Small intestine (tissue), 7 donors: ENCODE results near the gene SYK. TPM values are rescaled to one million over a fixed set of nuclear protein-coding genes. Genes with fewer than 3 reads are reported as not detected.

Experiments used
- DNase-seq, 2 donors: peaks; one replicate each; pipeline versions ENCODE4 v3.0.0 to v3.0.0-alpha.2; 2013
- FAIRE-seq: peaks from 2 replicates; lab custom pipeline; 2012; peaks lifted over from hg19 to GRCh38; lab: Jason Lieb, UNC
- H3K27ac ChIP-seq, 3 donors: one replicate each; pipeline ENCODE4 v1.5.1; 2013; ENCODE audit warnings: low read length in 2 of 3, mild to moderate bottlenecking in 2 of 3, control low read depth in 1 of 3, inconsistent platforms in 1 of 3, low read depth in 1 of 3, moderate library complexity in 1 of 3
- H3K27me3 ChIP-seq, 3 donors: one replicate each; pipeline ENCODE4 v1.6.1; 2013; ENCODE audit warnings: low read length in 3 of 3, inconsistent platforms in 1 of 3; ENCODE audit not compliant: control insufficient read depth in 3 of 3, insufficient read depth in 3 of 3
- H3K36me3 ChIP-seq, 3 donors: one replicate each; pipeline ENCODE4 v1.6.1; 2013; ENCODE audit warnings: low read length in 3 of 3, inconsistent platforms in 1 of 3, low read depth in 1 of 3, mild to moderate bottlenecking in 1 of 3, moderate library complexity in 1 of 3; ENCODE audit not compliant: control insufficient read depth in 3 of 3, insufficient read depth in 2 of 3
- H3K4me1 ChIP-seq, 3 donors: one replicate each; pipeline ENCODE4 v1.6.1; 2013; ENCODE audit warnings: low read length in 2 of 3, inconsistent platforms in 1 of 3, low read depth in 1 of 3, mild to moderate bottlenecking in 1 of 3, moderate library complexity in 1 of 3; ENCODE audit not compliant: control insufficient read depth in 3 of 3, insufficient read depth in 2 of 3
- H3K4me3 ChIP-seq, 3 donors: one replicate each; pipeline ENCODE4 v1.5.1; 2013; ENCODE audit warnings: low read length in 3 of 3, control low read depth in 1 of 3, inconsistent platforms in 1 of 3, low read depth in 1 of 3, mild to moderate bottlenecking in 1 of 3, moderate library complexity in 1 of 3
- H3K9me3 ChIP-seq, 2 donors: one replicate each; pipeline ENCODE4 v1.6.1; 2013; ENCODE audit warnings: low read depth in 1 of 2, low read length in 1 of 2; ENCODE audit not compliant: control insufficient read depth in 2 of 2, insufficient read depth in 1 of 2
- WGBS, 3 donors: extraction: QIAGEN DNeasy Blood & Tissue Kit; methylation state at CpG; one replicate each; pipeline ENCODE4 v1.1.7; 2013; 5-methylcytosine and 5-hydroxymethylcytosine counted together
- polyA plus RNA-seq, 4 donors: library from polyadenylated mRNA; stranded (reverse) in 3 of 4; unstranded in 1 of 4; fragments of 200-250 nt in 3 of 4; fragments of 120-200 nt in 1 of 4; gene quantifications; one replicate each; pipeline versions ENCODE4 v1.2.1 to v1.2.3, GENCODE V29; 2013
- donor health status: healthy with polysubstance abuse.
- donor health status: control.
- donor health status: control.
- donor health status: Bipolar disorder and iron deficiency.
- donor health status: healthy.

The SYK gene
- polyA plus RNA-seq, 4 donors, result 28.7 to 40.9 (median 31.7) TPM

DNA sequence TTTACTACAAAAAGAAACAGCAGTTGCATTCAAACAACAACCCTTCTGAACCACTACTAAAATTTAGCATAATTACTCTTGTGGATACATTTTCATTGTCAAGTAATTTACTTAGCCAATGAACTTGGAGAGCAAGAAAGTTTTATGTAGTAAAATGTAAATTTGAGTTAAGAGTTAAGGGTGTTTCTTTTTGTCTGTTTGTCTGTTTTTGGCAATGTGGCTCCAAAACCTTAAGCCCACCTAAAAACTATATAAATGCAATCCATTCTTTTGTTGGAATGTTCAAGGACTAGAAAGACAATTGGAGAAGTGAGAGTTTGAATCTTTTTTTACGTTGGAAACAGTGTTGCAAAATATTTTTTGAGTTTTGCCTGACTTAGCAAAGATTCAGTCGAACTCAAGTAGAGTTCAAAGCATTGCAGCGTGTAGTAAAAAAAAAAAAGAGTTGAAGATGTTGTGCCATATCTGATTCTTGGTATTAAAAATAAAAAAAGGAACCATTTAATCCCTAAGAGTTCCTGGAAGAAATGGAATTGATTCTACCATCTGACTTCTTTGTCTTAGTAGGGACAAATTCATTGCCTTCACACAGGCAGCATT lies 867 bp downstream of the SYK start:
- peaks cover 0 to 13% (median 8%) of the 10 kb centered on the region in 3 donors for H3K4me1 ChIP-seq
- H3K36me3 ChIP-seq, result peaks cover 0 to 3% (median 2%) of the 10 kb centered on the region in 3 donors
- 4 to 39% (median 25%) methylated on average over 3 of the region's 3 CpGs for WGBS, 3 donors
- no peaks in the 10 kb centered on the region for H3K27me3 ChIP-seq
- H3K27ac ChIP-seq, result peak overlapping the region in 2 of 3 donors; percentile 87 to 96
- H3K9me3 ChIP-seq, result no peaks in the 10 kb centered on the region
- FAIRE-seq (no peak), DNase-seq (peak in 1 of 2 donors; percentile 13)
- peak overlapping the region in 2 of 3 donors; percentile 74 to 95 for H3K4me3 ChIP-seq

DNA sequence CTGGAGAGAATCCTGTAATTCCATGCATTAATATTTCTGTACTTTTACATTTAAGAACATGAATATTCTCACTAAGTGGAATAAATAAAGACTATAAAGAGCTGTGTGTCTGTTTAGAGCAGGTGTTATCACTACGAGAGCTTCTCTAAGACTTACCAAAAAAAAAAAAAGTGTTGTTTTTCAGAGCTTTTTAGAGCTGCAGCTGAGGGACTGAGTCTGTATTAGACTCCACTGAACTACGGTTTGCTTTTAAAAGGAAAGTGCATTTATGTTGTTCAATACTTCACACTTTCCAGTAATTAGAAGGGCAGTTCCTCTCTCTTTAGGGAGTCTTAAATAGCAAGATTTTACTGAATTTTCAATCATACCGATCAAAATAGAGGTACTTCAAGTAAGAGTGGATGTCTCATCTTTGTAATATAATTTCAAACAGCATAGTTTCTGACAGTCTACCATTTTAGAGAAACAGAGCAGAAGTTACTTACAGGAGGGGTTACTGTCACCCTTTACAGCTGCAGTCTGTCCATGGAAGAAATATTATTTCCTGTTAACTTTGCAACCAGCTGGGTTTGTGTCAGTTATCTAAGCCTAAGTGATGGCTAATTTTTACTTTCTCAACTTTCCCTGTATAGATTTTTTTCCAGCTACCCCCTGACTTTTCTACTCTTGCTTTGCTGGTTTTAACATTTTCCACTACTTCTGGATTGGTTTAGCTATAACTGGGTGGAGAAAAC lies 2.4 kb downstream of the SYK start:
- peaks cover 0 to 8% (median 2%) of the 10 kb centered on the region in 3 donors for H3K36me3 ChIP-seq
- H3K9me3 ChIP-seq, result no peaks in the 10 kb centered on the region
- no peaks in the 10 kb centered on the region for H3K27me3 ChIP-seq
- DNase-seq (peak in 1 of 2 donors; percentile 35), FAIRE-seq (no peak)
- 10 to 32% (median 26%) methylated on average over 3 of the region's 3 CpGs for WGBS, 3 donors
- no peak overlapping the region for H3K4me3 ChIP-seq
- peaks cover 0 to 13% (median 8%) of the 10 kb centered on the region in 3 donors for H3K4me1 ChIP-seq
- H3K27ac ChIP-seq, result peak overlapping the region in 1 of 3 donors; percentile 27

DNA sequence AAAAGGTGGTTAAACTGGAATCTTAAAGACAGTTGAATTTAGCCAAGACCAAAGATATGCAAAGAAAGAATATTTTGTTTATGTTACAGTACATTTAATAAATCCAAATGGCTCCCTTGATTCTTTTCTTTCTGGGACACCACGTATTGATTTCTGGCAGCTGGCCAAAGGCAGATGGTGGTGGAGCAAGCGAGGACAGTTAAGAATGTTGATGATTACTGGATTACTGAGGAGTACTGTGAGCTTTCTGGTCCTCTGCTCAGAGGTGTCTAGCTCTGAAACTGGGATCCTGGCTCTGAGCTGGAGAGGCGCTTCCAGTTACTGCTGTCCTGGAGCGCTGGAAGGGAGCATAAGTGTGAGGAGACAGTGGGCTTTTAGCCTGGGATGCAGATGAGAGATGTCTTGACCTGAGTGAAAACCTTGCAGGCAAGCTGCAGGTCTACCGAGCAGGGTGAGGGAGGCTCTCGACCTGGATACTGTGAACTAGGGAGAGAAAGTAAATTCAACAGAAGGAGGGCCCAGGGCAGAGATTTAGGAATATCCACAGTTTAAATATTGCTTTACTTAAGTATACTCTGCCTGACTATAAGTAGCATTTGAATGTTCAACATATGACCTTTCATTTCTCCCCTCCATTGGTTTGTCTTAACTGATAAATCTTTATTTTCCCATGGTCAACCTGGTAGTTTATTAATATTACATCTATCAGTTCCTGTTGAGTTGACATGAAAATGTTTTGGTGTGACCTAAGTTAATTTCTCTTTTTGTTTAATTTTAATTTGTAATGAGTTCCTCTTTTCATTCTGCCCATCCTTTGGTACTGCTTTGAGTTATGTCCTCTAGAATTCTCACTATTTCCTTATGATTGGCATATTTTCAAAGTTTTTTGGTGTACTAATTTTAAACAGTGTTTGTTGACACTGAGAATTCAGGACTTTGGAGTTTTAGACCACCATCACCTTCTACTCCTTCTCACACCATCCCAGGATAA lies 3.7 kb downstream of the SYK start:
- WGBS, 3 donors, result 57 to 65% (median 60%) methylated on average over 6 of the region's 6 CpGs
- Histone ChIP-seq H3K4me3 (no peak overlapping the region), H3K27ac (no peak overlapping the region), H3K27me3 (no peaks in the 10 kb centered on the region), H3K4me1 (peaks cover 0 to 13% (median 8%) of the 10 kb centered on the region in 3 donors), H3K36me3 (peaks cover 0 to 10% (median 2%) of the 10 kb centered on the region in 3 donors), H3K9me3 (no peaks in the 10 kb centered on the region)
- no peak for FAIRE-seq
- peak; percentile 36 to 37 for DNase-seq

DNA sequence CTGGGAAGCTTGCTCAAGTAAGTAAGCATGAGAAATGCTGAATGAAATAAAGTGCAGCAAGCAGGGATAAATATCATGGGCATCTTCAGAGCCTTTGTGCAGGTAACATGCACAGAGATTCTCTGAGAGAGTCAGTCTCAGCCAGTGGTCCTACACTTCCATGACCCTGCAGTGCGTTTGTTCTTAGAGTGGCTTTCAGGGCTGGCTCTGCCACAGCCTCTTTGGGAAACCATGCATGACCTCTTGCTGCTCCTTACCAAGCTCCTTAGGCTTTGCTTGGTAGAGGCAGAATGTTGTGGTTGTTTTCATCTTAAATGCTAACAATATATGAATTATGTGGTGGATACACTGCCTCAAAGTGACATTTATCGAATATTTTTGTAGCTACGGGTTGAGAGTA lies 5.4 kb downstream of the SYK start:
- 80 to 87% (median 86%) methylated on average over 3 of the region's 3 CpGs for WGBS, 3 donors
- FAIRE-seq, result no peak

DNA sequence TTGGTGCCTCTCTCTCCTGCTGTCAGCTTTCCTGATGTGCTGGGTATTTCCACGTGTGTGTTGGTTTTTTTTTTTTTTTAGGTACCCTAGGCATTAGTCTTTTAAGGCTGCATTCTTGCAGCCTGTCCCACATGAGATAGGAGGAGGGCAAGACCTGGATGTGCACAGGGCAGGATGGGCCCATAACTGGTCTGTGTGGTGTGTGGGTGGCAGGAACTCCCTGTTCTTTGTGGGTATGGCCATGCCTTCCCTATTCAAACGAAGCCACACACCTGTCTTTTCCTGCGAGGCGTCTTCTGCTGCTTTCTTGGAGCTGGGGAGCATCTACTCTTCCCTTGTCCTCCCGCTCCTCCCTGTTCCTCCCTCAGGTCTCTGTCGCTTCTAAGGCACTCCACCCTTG lies 6.8 kb downstream of the SYK start:
- DNase-seq, result no peak
- H3K4me3 ChIP-seq, result no peak overlapping the region
- H3K27ac ChIP-seq, result peak overlapping the region in 1 of 3 donors; percentile 28
- no peaks in the 10 kb centered on the region for H3K27me3 ChIP-seq
- FAIRE-seq, result no peak
- no peaks in the 10 kb centered on the region for H3K9me3 ChIP-seq
- H3K36me3 ChIP-seq, result peaks cover 0 to 13% (median 2%) of the 10 kb centered on the region in 3 donors
- WGBS, 3 donors, result 59 to 72% (median 66%) methylated on average over 6 of the region's 6 CpGs
- H3K4me1 ChIP-seq, result peaks cover 0 to 9% (median 8%) of the 10 kb centered on the region in 3 donors

More for the DNA sequence above, 5.4 kb downstream of the SYK start:
- Histone ChIP-seq H3K4me3 (no peak overlapping the region), H3K9me3 (no peaks in the 10 kb centered on the region), H3K4me1 (peaks cover 0 to 9% (median 8%) of the 10 kb centered on the region in 3 donors), H3K27me3 (no peaks in the 10 kb centered on the region), H3K27ac (no peak overlapping the region), H3K36me3 (peaks cover 0 to 10% (median 2%) of the 10 kb centered on the region in 3 donors)
- no peak for DNase-seq

DNA sequence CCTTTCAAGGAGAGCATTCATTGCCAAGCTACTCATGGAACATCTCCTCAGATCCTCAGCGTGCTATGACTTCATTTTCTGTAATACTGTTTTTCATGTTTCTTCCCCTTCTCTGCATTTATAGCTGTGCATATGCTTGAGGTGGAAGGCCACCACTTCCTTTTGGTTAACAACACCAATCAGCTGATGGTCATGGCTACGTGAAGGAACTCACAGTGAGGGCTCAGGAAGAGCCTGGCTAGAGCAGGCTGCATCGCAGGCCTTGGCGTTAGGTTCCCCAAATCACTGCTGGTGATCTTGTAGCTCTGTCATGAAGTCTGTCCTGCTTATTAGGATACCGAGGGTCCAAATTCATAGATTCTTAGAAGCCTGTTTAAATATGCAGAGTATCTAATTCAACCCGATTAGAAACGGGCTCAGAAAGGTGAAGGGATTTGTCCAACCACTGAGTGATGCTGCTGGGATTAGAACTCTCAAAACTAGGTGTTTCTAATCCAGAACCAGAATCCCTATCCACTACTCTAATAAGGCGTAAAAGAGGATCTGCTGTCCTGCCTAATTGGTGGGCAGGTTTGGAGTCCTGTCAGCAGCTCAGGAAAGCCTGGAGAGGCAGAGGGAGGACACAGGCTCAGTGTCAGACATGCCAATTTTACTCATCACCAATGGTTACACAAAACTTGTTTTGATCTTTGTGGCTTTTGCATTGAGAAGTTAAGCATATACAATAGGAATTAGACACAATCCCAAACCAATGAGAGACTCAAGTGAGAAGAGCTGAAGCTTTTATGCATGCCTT lies 7.5 kb downstream of the SYK start:
- H3K36me3 ChIP-seq, result peaks cover 0 to 13% (median 2%) of the 10 kb centered on the region in 3 donors
- FAIRE-seq, result no peak
- WGBS, 3 donors, result 76 to 89% (median 78%) methylated on average over 8 of the region's 8 CpGs
- H3K27me3 ChIP-seq, result no peaks in the 10 kb centered on the region
- no peak overlapping the region for H3K27ac ChIP-seq
- no peaks in the 10 kb centered on the region for H3K9me3 ChIP-seq
- H3K4me1 ChIP-seq, result peaks cover 0 to 9% (median 8%) of the 10 kb centered on the region in 3 donors
- no peak overlapping the region for H3K4me3 ChIP-seq
- no peak for DNase-seq

DNA sequence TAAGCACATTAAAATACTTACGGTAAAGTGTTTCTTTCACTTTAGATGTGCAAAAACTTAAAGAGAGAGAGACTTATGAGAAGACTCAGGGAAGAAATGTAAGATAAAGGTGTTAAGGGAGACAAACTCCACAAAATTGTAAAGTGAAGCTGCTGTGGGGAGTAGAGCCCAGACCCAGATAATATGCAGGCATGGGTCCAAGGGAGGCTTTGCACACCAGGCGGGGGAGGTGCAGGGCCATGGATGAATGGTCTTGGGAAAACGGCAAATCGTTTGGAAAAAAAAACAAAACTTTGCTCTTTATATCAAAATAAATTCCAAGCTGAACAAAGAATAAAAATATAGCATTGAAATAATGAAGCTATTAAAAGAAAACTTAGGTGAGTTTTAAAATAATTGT lies 9.1 kb downstream of the SYK start:
- no peak for DNase-seq
- Histone ChIP-seq H3K27ac (no peak overlapping the region), H3K36me3 (peaks cover 0 to 13% (median 2%) of the 10 kb centered on the region in 3 donors), H3K4me1 (peaks cover 0 to 6% (median 4%) of the 10 kb centered on the region in 3 donors), H3K9me3 (no peaks in the 10 kb centered on the region), H3K27me3 (no peaks in the 10 kb centered on the region), H3K4me3 (no peak overlapping the region)
- no peak for FAIRE-seq
- WGBS, 3 donors, result 71 to 78% (median 73%) methylated on average over 4 of the region's 4 CpGs
